ENCODE results near the gene TRABD2A.
"Not testable (repeated sequence)": the region's sequence is repeated elsewhere in the genome, so short reads cannot be mapped to it uniquely, and the experiment has no call there.

The TRABD2A gene

GRCh38 chr2:84879584-84880394, 1.1 kb downstream of the TRABD2A start:
- no peak for DNase-seq

- no peak for DNase-seq
Measured at GRCh38 chr2:84878896-84879583, 1.8 kb downstream of the TRABD2A start.

- DNase-seq: no peak
Measured at GRCh38 chr2:84878459-84878858, 2.4 kb downstream of the TRABD2A start.

- no peak for DNase-seq
Measured at GRCh38 chr2:84876369-84876768, 4.5 kb downstream of the TRABD2A start.

- not testable (repeated sequence) for DNase-seq
Measured at GRCh38 chr2:84875619-84876018, 5.3 kb downstream of the TRABD2A start.

- no peak for DNase-seq
Measured at GRCh38 chr2:84875213-84875560, 5.7 kb downstream of the TRABD2A start.

GRCh38 chr2:84874381-84875212, 6.3 kb downstream of the TRABD2A start:
- DNase-seq: no peak

GRCh38 chr2:84873350-84873749, 7.5 kb downstream of the TRABD2A start:
- no peak for DNase-seq

- not testable (repeated sequence) for DNase-seq
Measured at GRCh38 chr2:84872691-84873090, 8.2 kb downstream of the TRABD2A start.

GRCh38 chr2:84870306-84870705, 10.6 kb downstream of the TRABD2A start:
- no peak for DNase-seq

- DNase-seq: not testable (repeated sequence)
Measured at GRCh38 chr2:84868327-84868726, 12.6 kb downstream of the TRABD2A start.

GRCh38 chr2:84866122-84866521, 14.8 kb downstream of the TRABD2A start:
- DNase-seq: no peak

- DNase-seq: no peak
Measured at GRCh38 chr2:84865181-84865783, 15.6 kb downstream of the TRABD2A start.

GRCh38 chr2:84862006-84862405, 18.9 kb downstream of the TRABD2A start:
- DNase-seq: no peak

GRCh38 chr2:84861539-84861938, 19.3 kb downstream of the TRABD2A start:
- no peak for DNase-seq

GRCh38 chr2:84858937-84859336, 21.9 kb downstream of the TRABD2A start:
- no peak for DNase-seq

GRCh38 chr2:84858123-84858522, 22.8 kb downstream of the TRABD2A start:
- no peak for DNase-seq

- no peak for DNase-seq
Measured at GRCh38 chr2:84857566-84857965, 23.3 kb downstream of the TRABD2A start.

GRCh38 chr2:84856787-84857186, 24.1 kb downstream of the TRABD2A start:
- DNase-seq: no peak

GRCh38 chr2:84855731-84856130, 25.2 kb downstream of the TRABD2A start:
- DNase-seq: no peak

- DNase-seq: no peak
Measured at GRCh38 chr2:84854850-84855249, 26.0 kb downstream of the TRABD2A start.

GRCh38 chr2:84851876-84852275, 29.0 kb downstream of the TRABD2A start:
- no peak for DNase-seq

- DNase-seq: no peak
Measured at GRCh38 chr2:84850471-84850870, 30.4 kb downstream of the TRABD2A start.

All from NCI-H446 treated with DMSO at 0.1 percent for 48 hours (cell line).